ENCODE data around the gene FAM135A.

FAM135A gene

DNA sequence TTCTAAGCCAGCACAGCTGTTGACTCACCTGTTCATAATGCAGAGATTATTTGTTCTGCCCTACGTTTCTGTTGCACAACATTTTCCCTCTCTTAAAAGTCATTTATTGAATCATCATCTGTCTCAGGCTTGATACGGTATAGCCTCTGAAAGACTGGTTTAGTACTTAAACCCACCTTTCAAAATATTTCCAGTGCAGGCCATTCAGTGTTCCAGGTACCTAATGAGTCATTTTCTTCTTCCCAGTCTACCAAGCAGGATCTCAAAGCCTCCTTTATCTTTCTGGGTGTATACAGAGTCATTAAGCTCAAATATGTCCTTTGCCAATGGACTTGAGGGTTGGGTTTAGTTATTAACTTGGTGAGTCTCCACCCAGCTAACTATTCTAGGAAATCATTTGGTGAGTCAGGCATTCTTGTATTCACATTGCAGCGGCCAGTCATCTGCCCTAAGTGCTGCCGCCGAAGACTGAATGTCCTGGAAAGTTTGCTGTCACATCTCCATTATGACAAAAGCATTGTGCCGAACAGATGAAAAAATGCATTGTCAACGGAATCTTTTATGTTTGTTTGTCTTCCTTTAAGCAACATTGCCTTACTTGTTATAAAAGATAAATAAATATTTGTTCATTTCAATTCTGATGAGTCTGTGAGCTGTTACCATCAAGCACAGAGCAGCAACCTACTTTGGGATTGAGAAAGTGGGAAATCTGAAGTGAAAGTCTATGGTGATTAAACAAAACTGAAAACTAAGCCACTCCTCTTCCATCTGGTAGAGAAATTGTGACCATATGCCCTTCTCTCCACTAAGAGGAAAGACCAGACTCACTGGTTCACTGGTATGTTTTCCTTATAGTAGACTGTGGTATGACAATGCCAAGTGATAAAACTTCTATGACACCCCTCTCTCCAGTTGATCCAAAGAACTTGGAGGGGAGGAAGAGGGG lies 14.3 kb upstream of the FAM135A start:
- TF ChIP-seq, protein P1, sequence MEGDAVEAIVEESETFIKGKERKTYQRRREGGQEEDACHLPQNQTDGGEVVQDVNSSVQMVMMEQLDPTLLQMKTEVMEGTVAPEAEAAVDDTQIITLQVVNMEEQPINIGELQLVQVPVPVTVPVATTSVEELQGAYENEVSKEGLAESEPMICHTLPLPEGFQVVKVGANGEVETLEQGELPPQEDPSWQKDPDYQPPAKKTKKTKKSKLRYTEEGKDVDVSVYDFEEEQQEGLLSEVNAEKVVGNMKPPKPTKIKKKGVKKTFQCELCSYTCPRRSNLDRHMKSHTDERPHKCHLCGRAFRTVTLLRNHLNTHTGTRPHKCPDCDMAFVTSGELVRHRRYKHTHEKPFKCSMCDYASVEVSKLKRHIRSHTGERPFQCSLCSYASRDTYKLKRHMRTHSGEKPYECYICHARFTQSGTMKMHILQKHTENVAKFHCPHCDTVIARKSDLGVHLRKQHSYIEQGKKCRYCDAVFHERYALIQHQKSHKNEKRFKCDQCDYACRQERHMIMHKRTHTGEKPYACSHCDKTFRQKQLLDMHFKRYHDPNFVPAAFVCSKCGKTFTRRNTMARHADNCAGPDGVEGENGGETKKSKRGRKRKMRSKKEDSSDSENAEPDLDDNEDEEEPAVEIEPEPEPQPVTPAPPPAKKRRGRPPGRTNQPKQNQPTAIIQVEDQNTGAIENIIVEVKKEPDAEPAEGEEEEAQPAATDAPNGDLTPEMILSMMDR (IDR thresholded peaks at IDR 0.05; ENCODE audit: insufficient read depth, low read length, missing control alignments) = no peak
- POLR2A ChIA-PET = interaction anchor here (1.0 kb wide), 1 partner anchor 14 kb away, joined by 3 read pairs; the partner anchor contains the start of gene FAM135A
- H3K4me3 ChIP-seq (ENCODE audit: low read depth, low read length) = no peak overlapping the region
- CTCF ChIA-PET = no interaction called here
- DNase-seq (ENCODE audit: low read depth, low spot score) = no peak

DNA sequence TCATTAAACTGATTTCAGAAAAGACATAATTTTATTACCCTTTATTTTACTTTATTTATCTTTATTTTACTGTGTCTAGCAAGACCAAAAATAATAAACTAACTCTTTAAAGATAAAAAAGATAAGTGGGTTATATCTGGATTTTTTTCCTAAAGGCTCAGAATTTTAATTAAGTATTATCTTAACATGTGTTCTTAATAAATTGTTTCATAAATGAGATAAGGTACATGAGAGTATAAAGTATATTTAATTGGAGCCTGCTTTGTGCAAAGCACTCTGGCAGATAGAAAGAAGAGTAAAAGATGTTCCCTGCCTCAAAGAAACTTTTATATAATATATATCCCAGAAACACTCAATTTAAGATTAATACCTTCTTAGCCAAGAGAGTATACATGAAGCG lies 8.7 kb upstream of the FAM135A start:
- no peak overlapping the region for H3K4me3 ChIP-seq (ENCODE audit: low read depth, low read length)
- POLR2A ChIA-PET = no interaction called here
- TF ChIP-seq, protein P1 (IDR thresholded peaks at IDR 0.05; ENCODE audit: insufficient read depth, low read length, missing control alignments) = no peak
- DNase-seq (ENCODE audit: low read depth, low spot score) = no peak
- CTCF ChIA-PET = no interaction called here

DNA sequence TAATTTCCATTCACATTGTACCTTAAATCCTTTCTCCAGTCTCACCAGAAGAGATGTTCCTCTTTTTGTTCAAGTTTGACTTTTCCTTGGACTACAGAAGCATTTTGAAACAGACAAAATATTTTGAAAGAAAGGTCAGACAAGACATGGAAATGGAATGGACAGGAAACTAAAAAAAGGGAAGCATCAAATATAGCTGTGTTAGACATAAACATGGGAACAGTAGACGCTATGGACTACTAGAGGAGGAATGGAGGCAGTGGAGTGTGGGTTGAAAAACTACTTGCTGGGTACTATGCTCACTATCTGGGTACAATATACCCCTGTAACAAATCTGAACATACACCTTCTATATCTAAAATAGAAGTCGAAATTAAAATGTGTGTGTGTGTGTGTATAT lies 4.1 kb upstream of the FAM135A start:
- POLR2A ChIA-PET = no interaction called here
- no peak overlapping the region for H3K4me3 ChIP-seq (ENCODE audit: low read depth, low read length)
- TF ChIP-seq, protein P1 (IDR thresholded peaks at IDR 0.05; ENCODE audit: insufficient read depth, low read length, missing control alignments) = no peak
- no peak for DNase-seq (ENCODE audit: low read depth, low spot score)
- CTCF ChIA-PET = interaction anchor here (1.0 kb wide), 1 partner anchor 100 kb away, joined by 4 read pairs; no protein-coding TSS in a partner anchor

DNA sequence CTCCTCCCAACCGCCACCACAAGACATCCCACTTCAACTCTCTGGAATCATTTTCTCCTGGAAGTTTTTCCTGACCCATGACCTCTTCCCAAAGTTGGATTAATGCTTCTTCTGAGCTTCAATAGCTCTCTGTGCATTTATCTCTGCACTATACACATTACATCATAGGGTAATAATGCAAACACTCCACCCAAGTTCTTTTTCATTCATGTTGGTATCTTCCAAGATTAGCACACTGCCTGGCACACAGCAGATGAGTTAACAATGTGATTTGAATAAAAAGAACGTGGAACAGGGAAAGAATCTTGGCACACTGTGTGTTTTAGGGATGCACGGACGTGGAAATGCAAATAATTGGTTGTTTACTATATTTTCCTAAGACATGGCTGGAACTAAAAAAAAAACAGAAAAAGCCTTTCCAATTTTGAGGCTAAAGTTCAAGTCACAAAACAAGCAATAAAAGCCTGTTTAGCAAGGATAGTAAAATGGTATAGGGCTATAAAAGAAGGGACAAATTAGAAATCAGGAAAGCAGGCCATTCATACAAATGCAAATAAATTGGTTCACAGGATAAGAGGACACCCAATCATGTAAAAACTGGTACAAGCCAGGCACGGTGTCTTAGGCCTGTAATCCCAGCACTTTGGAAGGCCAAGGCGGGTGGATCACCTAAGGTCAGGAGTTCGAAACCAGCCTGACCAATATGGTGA lies 1.6 kb upstream of the FAM135A start:
- no peak for DNase-seq (ENCODE audit: low read depth, low spot score)
- ChIA-PET POLR2A (no interaction called here), CTCF (interaction anchor here (0.6 to 0.7 kb wide), 2 partner anchors 42 to 600 kb away, joined by 3 read pairs; no protein-coding TSS in a partner anchor)
- TF ChIP-seq, protein P1 (IDR thresholded peaks at IDR 0.05; ENCODE audit: insufficient read depth, low read length, missing control alignments) = no peak
- H3K4me3 ChIP-seq (ENCODE audit: low read depth, low read length) = no peak overlapping the region

DNA sequence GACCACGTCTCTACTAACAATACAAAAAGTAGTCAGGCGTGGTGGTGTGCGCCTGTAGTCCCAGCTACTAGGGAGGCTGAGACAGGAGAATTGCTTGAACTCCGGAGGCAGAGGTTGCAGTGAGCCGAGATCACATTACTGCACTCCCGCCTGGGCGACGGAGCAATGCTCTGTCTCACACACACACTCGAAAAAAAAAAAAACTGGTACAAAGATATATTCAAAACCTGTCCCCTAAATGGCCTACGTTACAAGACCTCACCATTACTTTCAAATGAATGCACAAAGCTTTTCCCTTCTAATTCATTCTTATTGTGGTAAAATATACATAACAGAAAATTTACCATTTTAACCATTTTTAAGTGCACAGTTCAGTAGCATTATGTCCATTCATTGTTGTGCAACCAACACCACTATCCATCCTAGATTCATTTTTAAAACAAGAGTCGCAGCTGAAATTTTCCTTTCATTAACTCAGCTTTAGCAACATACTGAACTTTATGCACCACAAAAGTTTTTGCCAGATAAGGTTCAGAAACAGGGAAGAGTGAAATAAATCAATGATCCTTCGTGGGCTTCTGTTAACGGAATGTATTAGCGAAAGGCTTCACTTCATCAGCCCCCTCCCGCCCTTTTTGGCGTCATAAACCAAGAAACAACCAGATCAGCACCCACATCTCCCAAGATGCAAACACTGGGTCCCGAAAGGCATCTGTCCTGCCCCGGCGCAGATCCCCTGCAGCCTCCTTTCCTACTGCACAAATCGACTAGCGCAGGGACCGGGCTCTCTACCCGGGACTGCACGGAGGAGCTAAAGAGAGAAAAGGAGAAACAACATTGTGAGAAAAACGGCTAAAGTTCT lies 825 bp upstream of the FAM135A start:
- no peak for DNase-seq (ENCODE audit: low read depth, low spot score)
- TF ChIP-seq, protein P1 (IDR thresholded peaks at IDR 0.05; ENCODE audit: insufficient read depth, low read length, missing control alignments) = no peak
- ChIA-PET CTCF (interaction anchor here (0.6 to 4.0 kb wide), 2 partner anchors 43 to 600 kb away, joined by 3 to 25 read pairs; no protein-coding TSS in a partner anchor), POLR2A (interaction anchor here (0.7 to 1.1 kb wide), 5 partner anchors 14 to 963 kb away, joined by 3 to 4 read pairs (median 3); no protein-coding TSS in a partner anchor)
- peak overlapping the region; percentile 91 for H3K4me3 ChIP-seq (ENCODE audit: low read depth, low read length)

Measured in AG04449 (cell line).